Progenitor cell of endocrine pancreas (in vitro differentiated cells): ENCODE results near the gene KRTAP10-4. TPM values are rescaled to one million over a fixed set of nuclear protein-coding genes. Genes with fewer than 3 reads are reported as not detected.

Source experiments
- DNase-seq: peaks from one replicate; pipeline ENCODE4 v3.0.0; 2021; ENCODE audit warnings: low spot score; ENCODE audit not compliant: unreplicated experiment
- H3K27ac Mint-ChIP-seq: 2 replicates; pipeline ENCODE4 v1.8.0; 2021; ENCODE audit warnings: mild to moderate bottlenecking, moderate library complexity, mixed read lengths
- H3K27me3 Mint-ChIP-seq: 2 replicates; pipeline ENCODE4 v1.8.0; 2021; ENCODE audit warnings: mixed read lengths
- H3K36me3 Mint-ChIP-seq: 2 replicates; pipeline ENCODE4 v1.8.0; 2022; ENCODE audit warnings: mixed read lengths; ENCODE audit not compliant: insufficient read depth
- H3K4me1 Mint-ChIP-seq: 2 replicates; pipeline ENCODE4 v1.8.0; 2021; ENCODE audit warnings: low read depth, mixed read lengths
- H3K4me3 Mint-ChIP-seq: 2 replicates; pipeline ENCODE4 v1.8.0; 2021; ENCODE audit warnings: low read depth, mild to moderate bottlenecking, moderate library complexity, mixed read lengths
- H3K9me3 Mint-ChIP-seq: 2 replicates; pipeline ENCODE4 v1.8.0; 2021; ENCODE audit warnings: low read depth, mixed read lengths
- CTCF ChIP-seq: fragments of 200-600 bp; sonication (generic); IDR thresholded peaks from one replicate; pipeline ENCODE4 v1.5.0; 2021; ENCODE audit warnings: antibody characterized with exemption, mild to moderate bottlenecking; ENCODE audit not compliant: unreplicated experiment
- total RNA-seq: library from RNA; stranded (reverse); gene quantifications from 2 replicates; pipeline ENCODE4 v1.2.1, GENCODE V29; 2021

The KRTAP10-4 gene
- total RNA-seq, 1 donor from 2014 or later, result not detected

- peaks cover 4% of the 10 kb centered on the region for H3K27me3 Mint-ChIP-seq
- H3K36me3 Mint-ChIP-seq, result no peaks in the 10 kb centered on the region
- DNase-seq, result no peak
Observed at GRCh38 chr21:44527156-44527982, 46.2 kb upstream of the KRTAP10-4 start.

GRCh38 chr21:44527983-44528633, 45.4 kb upstream of the KRTAP10-4 start:
- DNase-seq, result no peak

More at GRCh38 chr21:44527156-44527982, 46.2 kb upstream of the KRTAP10-4 start:
- Mint-ChIP-seq H3K27ac (no peak overlapping the region), H3K4me3 (no peak overlapping the region), H3K9me3 (no peaks in the 10 kb centered on the region), H3K4me1 (no peaks in the 10 kb centered on the region)
- TF ChIP-seq CTCF, result no peak

GRCh38 chr21:44528634-44528995, 44.9 kb upstream of the KRTAP10-4 start:
- Mint-ChIP-seq H3K36me3 (no peaks in the 10 kb centered on the region), H3K27me3 (peaks cover 4% of the 10 kb centered on the region), H3K27ac (no peak overlapping the region), H3K4me1 (no peaks in the 10 kb centered on the region), H3K9me3 (no peaks in the 10 kb centered on the region), H3K4me3 (no peak overlapping the region)
- no peak for TF ChIP-seq CTCF
- no peak for DNase-seq

More at GRCh38 chr21:44527983-44528633, 45.4 kb upstream of the KRTAP10-4 start:
- Mint-ChIP-seq H3K27me3 (peaks cover 4% of the 10 kb centered on the region), H3K4me3 (no peak overlapping the region), H3K27ac (no peak overlapping the region), H3K36me3 (no peaks in the 10 kb centered on the region), H3K9me3 (no peaks in the 10 kb centered on the region), H3K4me1 (no peaks in the 10 kb centered on the region)
- no peak for TF ChIP-seq CTCF

- H3K27ac Mint-ChIP-seq, result no peak overlapping the region
- H3K4me3 Mint-ChIP-seq, result no peak overlapping the region
- no peak for TF ChIP-seq CTCF
- H3K27me3 Mint-ChIP-seq, result peaks cover 4% of the 10 kb centered on the region
- H3K4me1 Mint-ChIP-seq, result no peaks in the 10 kb centered on the region
- H3K9me3 Mint-ChIP-seq, result no peaks in the 10 kb centered on the region
- no peaks in the 10 kb centered on the region for H3K36me3 Mint-ChIP-seq
- no peak for DNase-seq
Observed at GRCh38 chr21:44529011-44529421, 44.5 kb upstream of the KRTAP10-4 start.

GRCh38 chr21:44529503-44530125, 43.9 kb upstream of the KRTAP10-4 start:
- no peak for TF ChIP-seq CTCF
- H3K27ac Mint-ChIP-seq, result no peak overlapping the region
- no peaks in the 10 kb centered on the region for H3K36me3 Mint-ChIP-seq
- H3K4me3 Mint-ChIP-seq, result no peak overlapping the region
- DNase-seq, result no peak
- no peaks in the 10 kb centered on the region for H3K9me3 Mint-ChIP-seq
- H3K27me3 Mint-ChIP-seq, result peaks cover 4% of the 10 kb centered on the region
- H3K4me1 Mint-ChIP-seq, result no peaks in the 10 kb centered on the region
